Subcutaneous adipose tissue (tissue), 4 donors: Measurements from ENCODE around the gene SRGAP1. TPM values are rescaled to one million over a fixed set of nuclear protein-coding genes. Genes with fewer than 3 reads are reported as not detected.

ENCODE experiments used
- CTCF ChIP-seq: fragments of 450-650 bp; IDR thresholded peaks from one replicate; pipeline ENCODE4 v1.5.1; 2016; ENCODE audit warnings: low read depth, mild to moderate bottlenecking, control low read depth, antibody characterized with exemption, moderate library complexity
- total RNA-seq, 4 donors: library from RNA; depleted of rRNA; stranded (reverse); fragments of >200 nt; gene quantifications; one replicate each; pipeline ENCODE4 v1.1.0, GENCODE V29; 2016

The SRGAP1 gene
- total RNA-seq, 4 donors from 2014 or later, result 10.0 to 27.2 (median 23.8) TPM

- TF ChIP-seq CTCF, result no peak
These were observed 65.2 kb downstream of the SRGAP1 start for GRCh38 chr12:63909746-63910145.

GRCh38 chr12:63911341-63911740 lies 66.8 kb downstream of the SRGAP1 start:
- TF ChIP-seq CTCF, result no peak

GRCh38 chr12:63912651-63913050 lies 68.2 kb downstream of the SRGAP1 start:
- TF ChIP-seq CTCF, result no peak

- no peak for TF ChIP-seq CTCF
These were observed 69.4 kb downstream of the SRGAP1 start for GRCh38 chr12:63913929-63914328.

GRCh38 chr12:63915105-63915800 lies 70.8 kb downstream of the SRGAP1 start:
- TF ChIP-seq CTCF, result no peak

- TF ChIP-seq CTCF, result no peak
These were observed 72.3 kb downstream of the SRGAP1 start for GRCh38 chr12:63916561-63917476.

GRCh38 chr12:63917477-63917862 lies 73.0 kb downstream of the SRGAP1 start:
- TF ChIP-seq CTCF, result no peak
